IMR-90 (cell line): Measurements from ENCODE around the gene GKN1. TPM values are rescaled to one million over a fixed set of nuclear protein-coding genes. Genes with fewer than 3 reads are reported as not detected.

ENCODE experiments used
- ATAC-seq: fragments of 200-7000 bp; cut with Tn5 transposase; 2 replicates; pipeline ENCODE4 v1.9.1; 2020; ENCODE audit warnings: low read depth, mild to moderate bottlenecking, moderate library complexity
- Bru-seq: library from RNA; stranded (reverse); fragments of 400-500 nt; gene quantifications from one replicate; lab custom pipeline; 2021; lab: Mats Ljungman, UMichigan
- BruChase-seq, 2 experiments: library from RNA; stranded (reverse); fragments of 400-500 nt; gene quantifications; one replicate each; lab custom pipeline; 2021; lab: Mats Ljungman, UMichigan
- BruUV-seq: library from RNA; stranded (reverse); fragments of 400-500 nt; replicated peaks from 2 replicates; lab custom pipeline; 2021; lab: Mats Ljungman, UMichigan
- CTCF ChIA-PET: fragments of 300-600 bp; formaldehyde crosslinking; extraction: SDS; loops from one replicate; lab custom pipeline; 2021; ENCODE audit warnings: antibody characterized with exemption; lab: Yijun Ruan, JAX
- POLR2A ChIA-PET: fragments of 300-600 bp; sonication (Branson Sonifier 250); formaldehyde crosslinking; loops from one replicate; lab custom pipeline; 2022; ENCODE audit warnings: antibody characterized with exemption; ENCODE audit not compliant: unreplicated experiment; lab: Charles Lee
- DNase-seq: peaks from one replicate; pipeline ENCODE4 v3.0.0; 2013
- H2AFZ ChIP-seq: replicated peaks from 2 replicates; pipeline ENCODE3; 2013; ENCODE audit warnings: low read length, mild to moderate bottlenecking; ENCODE audit not compliant: poor library complexity
- H2AK5ac ChIP-seq: 2 replicates; pipeline ENCODE4 v1.6.1; 2013; ENCODE audit warnings: low read depth, low read length, inconsistent platforms
- H2AK9ac ChIP-seq: replicated peaks from 2 replicates; pipeline ENCODE3; 2013; ENCODE audit warnings: mild to moderate bottlenecking, low read depth, low read length, moderate library complexity; ENCODE audit not compliant: poor library complexity
- H2BK120ac ChIP-seq: 2 replicates; pipeline ENCODE4 v1.6.1; 2013; ENCODE audit warnings: low read depth, low read length, inconsistent platforms
- H2BK15ac ChIP-seq: 3 replicates; pipeline ENCODE4 v1.6.1; 2013; ENCODE audit warnings: low read depth, low read length, inconsistent platforms
- H2BK20ac ChIP-seq: 2 replicates; pipeline ENCODE4 v1.6.1; 2013; ENCODE audit warnings: low read depth, mild to moderate bottlenecking, inconsistent platforms, low read length, moderate library complexity
- H2BK5ac ChIP-seq: 2 replicates; pipeline ENCODE4 v1.6.1; 2013; ENCODE audit warnings: mild to moderate bottlenecking, low read depth, low read length, inconsistent platforms; ENCODE audit not compliant: poor library complexity, severe bottlenecking
- H3K14ac ChIP-seq: replicated peaks from 2 replicates; pipeline ENCODE4 v1.6.1; 2013; ENCODE audit warnings: low read depth, low read length, inconsistent platforms
- H3K18ac ChIP-seq: 2 replicates; pipeline ENCODE4 v1.6.1; 2013; ENCODE audit warnings: low read depth, low read length, control low read depth
- H3K23ac ChIP-seq: 2 replicates; pipeline ENCODE4 v1.6.1; 2013; ENCODE audit warnings: low read depth, low read length, inconsistent platforms
- H3K27ac ChIP-seq: 2 replicates; pipeline ENCODE4 v1.5.1; 2013; ENCODE audit warnings: mild to moderate bottlenecking, control low read depth, low read length; ENCODE audit not compliant: insufficient read depth
- H3K27me3 ChIP-seq: 2 replicates; pipeline ENCODE4 v1.6.1; 2013; ENCODE audit warnings: low read length; ENCODE audit not compliant: control insufficient read depth, insufficient read depth
- H3K36me3 ChIP-seq: 2 replicates; pipeline ENCODE4 v1.6.1; 2013; ENCODE audit warnings: low read length, mixed read lengths; ENCODE audit not compliant: control insufficient read depth, insufficient read depth
- H3K4ac ChIP-seq: 2 replicates; pipeline ENCODE4 v1.6.1; 2013; ENCODE audit warnings: low read depth, low read length, inconsistent platforms
- H3K4me1 ChIP-seq: 2 replicates; pipeline ENCODE4 v1.6.1; 2013; ENCODE audit warnings: low read length, mixed read lengths; ENCODE audit not compliant: control insufficient read depth, insufficient read depth
- H3K4me2 ChIP-seq: 2 replicates; pipeline ENCODE4 v1.6.1; 2013; ENCODE audit warnings: low read depth, mild to moderate bottlenecking, control low read depth, low read length, moderate library complexity
- H3K4me3 ChIP-seq: 2 replicates; pipeline ENCODE4 v1.5.1; 2013; ENCODE audit warnings: low read depth, mild to moderate bottlenecking, control low read depth, low read length, moderate library complexity; ENCODE audit not compliant: insufficient read depth
- H3K56ac ChIP-seq: 2 replicates; pipeline ENCODE4 v1.6.1; 2013; ENCODE audit warnings: low read length, inconsistent platforms; ENCODE audit not compliant: insufficient read depth; ENCODE audit errors: extremely low read depth
- H3K79me1 ChIP-seq, 2 experiments: 2 replicates each; pipeline ENCODE4 v1.6.1; 2013; ENCODE audit warnings: low read length in 2 of 2, inconsistent platforms in 1 of 2, low read depth in 1 of 2
- H3K9ac ChIP-seq: 2 replicates; pipeline ENCODE4 v1.6.1; 2013; ENCODE audit warnings: low read depth, low read length, control low read depth
- H3K9me1 ChIP-seq: 2 replicates; pipeline ENCODE4 v1.6.1; 2013; ENCODE audit warnings: low read length, inconsistent platforms; ENCODE audit not compliant: insufficient read depth
- H3K9me3 ChIP-seq: 2 replicates; pipeline ENCODE4 v1.6.1; 2013; ENCODE audit warnings: low read length; ENCODE audit not compliant: control insufficient read depth, insufficient read depth
- H4K20me1 ChIP-seq: 2 replicates; pipeline ENCODE4 v1.6.1; 2013; ENCODE audit warnings: low read length, inconsistent platforms; ENCODE audit not compliant: insufficient read depth
- H4K5ac ChIP-seq: 2 replicates; pipeline ENCODE4 v1.6.1; 2013; ENCODE audit warnings: mild to moderate bottlenecking, low read depth, low read length, control low read depth
- H4K8ac ChIP-seq, 2 experiments: 2 replicates each; pipeline ENCODE4 v1.6.1; 2013; ENCODE audit warnings: low read depth in 2 of 2, low read length in 2 of 2, control low read depth in 1 of 2, inconsistent platforms in 1 of 2
- H4K91ac ChIP-seq: 2 replicates; pipeline ENCODE4 v1.6.1; 2013; ENCODE audit warnings: low read depth, low read length, inconsistent platforms; ENCODE audit not compliant: insufficient read depth
- MAFK ChIP-seq: IDR thresholded peaks from 2 replicates; pipeline ENCODE4 v1.6.1; 2012; ENCODE audit warnings: low read depth, low read length, improper control_type of control experiment
- SMC3 ChIP-seq: fragments of 150-350 bp; IDR thresholded peaks from 2 replicates; pipeline ENCODE4 v1.6.1; 2016; ENCODE audit warnings: low read depth, mild to moderate bottlenecking, antibody characterized with exemption, low read length, moderate library complexity
- WGBS, 2 experiments: methylation state at CpG; one replicate each; pipeline versions ENCODE4 v1.1.5 to v1.1.7; 2013; ENCODE audit warnings: missing lambda C conversion rate in 2 of 2; ENCODE audit not compliant: insufficient read length in 1 of 2; ENCODE audit errors: extremely low coverage in 2 of 2; 5-methylcytosine and 5-hydroxymethylcytosine counted together
- dilution Hi-C: fragments of 300-500 bp; cut with HindIII; formaldehyde crosslinking; loops from one replicate; pipeline ENCODE4 v1.14.3; 2018; ENCODE audit warnings: low sequenced_read_pairs; ENCODE audit not compliant: unreplicated experiment
- in situ Hi-C: fragments of 300-500 bp; cut with MboI; formaldehyde crosslinking; loops from 3 replicates; pipeline ENCODE4 v1.14.3; 2019; ENCODE audit warnings: low sequenced_read_pairs, inconsistent platforms, mixed read lengths
- intact Hi-C: fragments of 100-400 bp; cut with micrococcal nuclease; formaldehyde crosslinking; loops from 2 replicates; pipeline ENCODE4 v1.10.0; 2022
- long read RNA-seq: library from polyadenylated mRNA; unstranded; transcript quantifications from one replicate; pipeline ENCODE4 v2.0.0, GENCODE V29; 2021; ENCODE audit not compliant: unreplicated experiment
- polyA plus RNA-seq, 3 experiments: library from polyadenylated mRNA; depleted of rRNA; stranded (reverse); fragments of >200 nt; gene quantifications; 2 replicates each; pipeline ENCODE4 v1.2.3, GENCODE V29; 2012; ENCODE audit warnings: low replicate concordance in 1 of 3
- total RNA-seq: library from RNA; depleted of rRNA; stranded (reverse); fragments of >200 nt; gene quantifications from 2 replicates; pipeline ENCODE4 v1.2.3, GENCODE V29; 2012; rRNA removed

Gene GKN1
- not detected in 2 replicates for total RNA-seq
- polyA plus RNA-seq (2012; rRNA removed), result not detected in 2 replicates
- 0.13 TPM in 1 of 2 replicates, not detected in the other for polyA plus RNA-seq (2012; cell fraction: cytosol; rRNA removed)
- polyA plus RNA-seq (2012; cell fraction: nucleus; rRNA removed; ENCODE audit: low replicate concordance), result 0.62 TPM in 1 of 2 replicates, not detected in the other
- not detected for Bru-seq, nascent RNA
- BruChase-seq, experiment 1, labeled RNA remaining after a 6-hour chase, result not detected
- BruChase-seq, experiment 2, labeled RNA remaining after a 2-hour chase, result not detected
- long read RNA-seq, result 0 reads

- ChIA-PET POLR2A (no interaction called here), CTCF (interaction anchor here (0.8 kb wide), 1 partner anchor 30 kb away, joined by 3 read pairs; no protein-coding TSS in a partner anchor)
- DNase-seq (peak; percentile 68), ATAC-seq (no peak)
- peak within 1 kb of the TSS; percentile 85; the same call in 2 of the 3 replicates for H2BK15ac ChIP-seq
- no peak within 1 kb of the TSS for H3K56ac ChIP-seq
- no CpG with 5 or more reads among the region's 3 CpGs for WGBS, 2 experiments
- no peaks in the 10 kb centered on the region for H3K27me3 ChIP-seq
- peak within 1 kb of the TSS; percentile 57; the same call in 1 of the 2 replicates for H4K5ac ChIP-seq
- peak within 1 kb of the TSS; percentile 67 for H2BK120ac ChIP-seq
- TF ChIP-seq SMC3 (no peak), MAFK (peak; percentile 44)
- no peak within 1 kb of the TSS for H3K4me2 ChIP-seq
- intact Hi-C loops (no loop called here), in situ Hi-C loops (no loop called here), dilution Hi-C loops (no loop called here)
- H2BK5ac ChIP-seq, result peak within 1 kb of the TSS; percentile 54
- peaks cover 0 to 3% of the 10 kb centered on the region in 2 experiments; a peak in 1 of 4 replicates for H3K79me1 ChIP-seq
- H3K27ac ChIP-seq, result no peak within 1 kb of the TSS
- peaks cover 13% of the 10 kb centered on the region for H3K4me1 ChIP-seq
- no peak within 1 kb of the TSS for H3K23ac ChIP-seq
- peak within 1 kb of the TSS; percentile 15 for H2AK9ac ChIP-seq
- H4K8ac ChIP-seq, result peak within 1 kb of the TSS in 1 of 2 experiments; percentile 48; a peak in 2 of 4 replicates
- peak within 1 kb of the TSS; percentile 55 for H3K14ac ChIP-seq
- no peak within 1 kb of the TSS for H2AFZ ChIP-seq
- peak within 1 kb of the TSS; percentile 69; the same call in 1 of the 2 replicates for H3K18ac ChIP-seq
- no TSS peak for BruUV-seq
- peak within 1 kb of the TSS; percentile 92 for H2BK20ac ChIP-seq
- peaks cover 15% of the 10 kb centered on the region for H3K9me1 ChIP-seq
- H3K4ac ChIP-seq, result peak within 1 kb of the TSS; percentile 77
- no peak within 1 kb of the TSS for H3K9ac ChIP-seq
- H4K91ac ChIP-seq, result peak within 1 kb of the TSS; percentile 46
- no peaks in the 10 kb centered on the region for H3K36me3 ChIP-seq
- H3K9me3 ChIP-seq, result no peaks in the 10 kb centered on the region
- H4K20me1 ChIP-seq, result no peaks in the 10 kb centered on the region
- H3K4me3 ChIP-seq, result no peak within 1 kb of the TSS
- peak within 1 kb of the TSS; percentile 96 for H2AK5ac ChIP-seq
These were observed at the start of gene GKN1 for GRCh38 chr2:68974251-68974650. Gene GKN1 (plus strand): TSS chr2:68974636. CDS start chr2:68974678, 42 bp downstream.
